K562 (cell line): Measurements from ENCODE around the gene TP53BP2. TPM values are rescaled to one million over a fixed set of nuclear protein-coding genes. Genes with fewer than 3 reads are reported as not detected.
"Not testable (repeated sequence)": the region's sequence is repeated elsewhere in the genome, so short reads cannot be mapped to it uniquely, and the experiment has no call there.

Experiments used
- ATAC-seq: fragments of 200-7000 bp; cut with Tn5 transposase; 3 replicates; pipeline ENCODE4 v1.9.1; 2020; ENCODE audit warnings: moderate library complexity
- BruUV-seq: library from RNA; stranded (reverse); fragments of 400-500 nt; replicated peaks from 2 replicates; lab custom pipeline; 2021; lab: Mats Ljungman, UMichigan
- CTCF ChIA-PET: fragments of 300-600 bp; formaldehyde crosslinking; extraction: SDS; loops from one replicate; lab custom pipeline; 2021; ENCODE audit warnings: low intra/inter-chr PET ratio; lab: Yijun Ruan, JAX
- POLR2A ChIA-PET: fragments of 300-600, 350-650 bp; sonication (Branson Sonifier 250); formaldehyde crosslinking; extraction: SDS; loops from one replicate; lab custom pipeline; 2021; ENCODE audit warnings: antibody characterized with exemption, inconsistent platforms; lab: Yijun Ruan, JAX
- DNase-seq, 4 experiments: peaks; one replicate each; pipeline versions ENCODE4 v3.0.0 to v3.0.0-alpha.2; 2011 to 2018; ENCODE audit warnings: low spot score in 3 of 4, mixed read lengths in 3 of 4; ENCODE audit errors: extremely low read depth in 1 of 4
- FAIRE-seq: peaks from 2 replicates; lab custom pipeline; 2011; peaks lifted over from hg19 to GRCh38; lab: Jason Lieb, UNC
- H2AFZ ChIP-seq: 2 replicates; pipeline ENCODE4 v1.6.0; 2011; ENCODE audit warnings: low read depth, low read length, control low read depth, inconsistent platforms
- H3K27ac ChIP-seq: fragments of 200-600 bp; 3 replicates; pipeline ENCODE4 v1.8.0; 2011; ENCODE audit warnings: low read depth, mild to moderate bottlenecking, control low read depth, inconsistent platforms, low read length, moderate library complexity, mixed read lengths; ENCODE audit errors: extremely low read depth
- H3K27me3 ChIP-seq, 2 experiments: fragments of 300-600 bp in 1 of 2; 2 replicates in 1 of 2; 3 replicates in 1 of 2; pipeline versions ENCODE4 v1.6.0 to v1.8.0; 2011; ENCODE audit warnings: inconsistent platforms in 2 of 2, low read length in 2 of 2, mild to moderate bottlenecking in 1 of 2, mixed read lengths in 1 of 2, moderate library complexity in 1 of 2; ENCODE audit not compliant: control insufficient read depth in 2 of 2, insufficient read depth in 2 of 2
- H3K36me3 ChIP-seq: fragments of 300-600 bp; 3 replicates; pipeline ENCODE4 v1.8.0; 2011; ENCODE audit warnings: mild to moderate bottlenecking, low read length, inconsistent platforms; ENCODE audit not compliant: control insufficient read depth, insufficient read depth
- H3K4me1 ChIP-seq, 2 experiments: fragments of 200-600 bp in 1 of 2; replicated peaks in 1 of 2; 2 replicates in 1 of 2; 3 replicates in 1 of 2; pipeline versions ENCODE4 v1.5.1 to v1.8.0; 2011; ENCODE audit warnings: inconsistent platforms in 2 of 2, low read length in 2 of 2, mild to moderate bottlenecking in 1 of 2, mixed read lengths in 1 of 2, moderate library complexity in 1 of 2; ENCODE audit not compliant: control insufficient read depth in 2 of 2, insufficient read depth in 2 of 2
- H3K4me2 ChIP-seq: 2 replicates; pipeline ENCODE4 v1.6.1; 2011; ENCODE audit warnings: low read length, control low read depth, inconsistent platforms, mixed read lengths; ENCODE audit not compliant: insufficient read depth
- H3K4me3 ChIP-seq: fragments of 200-600 bp; sonication (generic), shearing (Covaris generic); 2 replicates; pipeline ENCODE4 v1.5.1; 2016; ENCODE audit warnings: control low read depth, inconsistent platforms
- H3K79me2 ChIP-seq: fragments of 200-600 bp; 3 replicates; pipeline ENCODE4 v1.8.0; 2011; ENCODE audit warnings: low read length, inconsistent platforms; ENCODE audit not compliant: control insufficient read depth, insufficient read depth
- H3K9ac ChIP-seq, 2 experiments: 2 replicates each; pipeline versions ENCODE4 v1.6.0 to v1.6.1; 2011; ENCODE audit warnings: low read depth in 2 of 2, low read length in 2 of 2, control low read depth in 1 of 2, inconsistent platforms in 1 of 2, mild to moderate bottlenecking in 1 of 2, mixed read lengths in 1 of 2; ENCODE audit not compliant: insufficient read depth in 1 of 2
- H3K9me1 ChIP-seq: one replicate; pipeline ENCODE4 v1.6.0; 2011; ENCODE audit warnings: inconsistent platforms, mild to moderate bottlenecking, low read length, moderate library complexity; ENCODE audit not compliant: control insufficient read depth, insufficient read depth
- H3K9me3 ChIP-seq: replicated peaks from 2 replicates; pipeline ENCODE4 v1.5.1; 2011; ENCODE audit warnings: low read depth, low read length, inconsistent platforms; ENCODE audit not compliant: control insufficient read depth, insufficient read depth
- H4K20me1 ChIP-seq: replicated peaks from 2 replicates; pipeline ENCODE4 v1.6.1; 2011; ENCODE audit warnings: low read length, inconsistent platforms, mixed read lengths; ENCODE audit not compliant: control insufficient read depth, insufficient read depth
- BCOR ChIP-seq: fragments of 450-650 bp; IDR thresholded peaks from 2 replicates; pipeline ENCODE4 v1.6.1; 2016
- JUN ChIP-seq, 2 experiments: sonication (generic) in 1 of 2; formaldehyde crosslinking in 1 of 2; IDR thresholded peaks; 2 replicates each; pipeline versions ENCODE4 v1.6.1 to v1.8.0; 2012 to 2022; ENCODE audit warnings: borderline replicate concordance in 2 of 2, mild to moderate bottlenecking in 2 of 2, improper control_type of control experiment in 1 of 2, low read depth in 1 of 2, low read length in 1 of 2, missing genetic modification reagents in 1 of 2
- KDM1A ChIP-seq, 2 experiments: fragments of 450-650 bp; IDR thresholded peaks; 2 replicates each; pipeline ENCODE4 v1.6.1; 2016; ENCODE audit warnings: mild to moderate bottlenecking in 2 of 2
- POLR2G ChIP-seq: fragments of 200-400 bp; formaldehyde crosslinking; IDR thresholded peaks from 2 replicates; pipeline ENCODE4 v1.6.1; 2017; ENCODE audit warnings: low read depth, mild to moderate bottlenecking, antibody characterized with exemption, low read length, moderate library complexity
- ZNF146 ChIP-seq: IDR thresholded peaks from one replicate; pipeline ENCODE4 v1.6.1; 2018; ENCODE audit warnings: missing compliant biosample characterization; ENCODE audit not compliant: unreplicated experiment
- WGBS: fragments of 100-300 bp; shearing (Covaris generic); methylation state at CpG from one replicate; pipeline ENCODE4 v1.1.6; 2016; ENCODE audit warnings: low coverage, mixed read lengths; ENCODE audit not compliant: insufficient coverage; ENCODE audit errors: missing lambda C conversion rate; 5-methylcytosine and 5-hydroxymethylcytosine counted together
- in situ Hi-C: fragments of 300-500 bp; cut with MboI; formaldehyde crosslinking; loops from 4 replicates; pipeline ENCODE4 v1.15.0; 2018; ENCODE audit warnings: inconsistent platforms, mixed read lengths
- intact Hi-C: fragments of 100-400 bp; cut with micrococcal nuclease; formaldehyde crosslinking; loops from 2 replicates; pipeline ENCODE4 v1.14.2; 2022
- polyA plus RNA-seq, 8 experiments: library from polyadenylated mRNA; depleted of rRNA in 4 of 8; stranded (reverse) in 5 of 8; unstranded in 3 of 8; fragments of >200 nt; fragmentation: Nextera tagmentation in 2 of 8; fragmentation: Illumina TruSeq in 1 of 8; extraction: Ambion mirVana in 2 of 8; extraction: Trizol in 1 of 8; gene quantifications; 2 replicates each; pipeline versions ENCODE4 v1.2.1 to v1.2.3, GENCODE V29; 2011 to 2014; ENCODE audit warnings: inconsistent platforms in 1 of 8, missing spikeins in 1 of 8
- total RNA-seq, 7 experiments: library from RNA; depleted of rRNA in 6 of 7; stranded (reverse); fragments of >200 nt in 6 of 7; fragmentation: Illumina TruSeq in 2 of 7; extraction: Trizol in 2 of 7; gene quantifications; 2 replicates each; pipeline versions ENCODE4 v1.2.1 to v1.2.3, GENCODE V29; 2011 to 2021; ENCODE audit warnings: low replicate concordance in 1 of 7
- TF ChIP-seq, protein P1 (sequence below): sonication (generic); formaldehyde crosslinking; IDR thresholded peaks from 2 replicates; pipeline ENCODE4 v1.8.0; 2022; ENCODE audit warnings: mild to moderate bottlenecking, missing genetic modification reagents

Gene TP53BP2
- total and polyA plus RNA-seq, 9 of the 15 experiments (the other 6 are each of a cell fraction or from before 2014, with no cell fraction given) = 17.0 to 69.6 (median 40.1) TPM

DNA sequence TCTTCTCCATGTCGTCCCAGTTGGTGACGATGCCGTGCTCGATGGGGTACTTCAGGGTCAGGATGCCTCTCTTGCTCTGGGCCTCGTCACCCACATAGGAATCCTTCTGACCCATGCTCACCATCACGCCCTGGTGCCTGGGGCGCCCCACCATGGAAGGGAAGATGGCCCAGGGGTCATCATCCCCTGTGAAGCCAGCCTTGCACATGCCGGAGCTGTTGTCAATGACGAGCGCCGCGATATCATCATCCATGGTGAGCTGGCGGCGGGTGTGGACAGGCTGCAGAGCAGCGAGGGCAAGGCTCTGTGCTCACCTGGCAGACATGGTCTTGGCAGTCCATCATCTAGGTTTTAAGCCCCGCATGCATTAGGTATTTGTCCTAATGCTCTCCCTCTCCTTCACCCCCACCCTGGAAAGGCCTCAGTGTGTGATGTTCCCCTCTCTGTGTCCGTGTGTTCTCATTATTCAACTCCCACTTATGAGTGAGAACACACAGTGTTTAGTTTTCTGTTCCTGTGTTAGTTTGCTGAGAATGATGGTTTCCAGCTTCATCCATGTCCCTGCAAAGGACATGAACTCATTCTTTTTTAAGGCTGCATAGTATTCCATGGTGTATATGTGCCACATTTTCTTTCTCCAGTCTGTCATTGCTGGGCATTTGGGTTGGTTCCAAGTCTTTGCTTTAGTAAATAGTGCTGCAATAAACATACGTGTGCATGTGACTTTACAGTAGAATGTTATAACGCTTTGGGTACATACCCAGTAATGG lies 19.0 kb upstream of the TP53BP2 start:
- 84% methylated on average over 19 of the region's 19 CpGs for WGBS
- BruUV-seq; DNase-seq; intact Hi-C loops; H3K4me3 ChIP-seq; CTCF ChIA-PET; H3K4me2 ChIP-seq; H3K36me3 ChIP-seq; H2AFZ ChIP-seq; FAIRE-seq; H3K79me2 ChIP-seq; H3K27ac ChIP-seq; ATAC-seq; H3K9me1 ChIP-seq; H3K9ac ChIP-seq; in situ Hi-C loops; H4K20me1 ChIP-seq; H3K9me3 ChIP-seq; POLR2A ChIA-PET; H3K4me1 ChIP-seq; H3K27me3 ChIP-seq; TF ChIP-seq JUN (IDR thresholded peaks at IDR 0.05; ENCODE audit: borderline replicate concordance, low read depth, low read length): not testable (repeated sequence)
- TF ChIP-seq ZNF146 (CRISPR knock-in tag) (peak; percentile 82), POLR2G (0 out of 2 replicates have a peak, but pooled peaks have one; percentile 26), JUN (CRISPR knock-in tag; IDR thresholded peaks at IDR 0.05; ENCODE audit: borderline replicate concordance) (0 out of 2 replicates have a peak, but pooled peaks have one; percentile 25), BCOR (peak; percentile 69; the same call in 1 of the 2 replicates), KDM1A (IDR thresholded peaks at IDR 0.05) (0 out of 4 replicates have a peak, but pooled peaks of 1 of the 2 experiments have one; percentile 34)
- TF ChIP-seq, protein P1, sequence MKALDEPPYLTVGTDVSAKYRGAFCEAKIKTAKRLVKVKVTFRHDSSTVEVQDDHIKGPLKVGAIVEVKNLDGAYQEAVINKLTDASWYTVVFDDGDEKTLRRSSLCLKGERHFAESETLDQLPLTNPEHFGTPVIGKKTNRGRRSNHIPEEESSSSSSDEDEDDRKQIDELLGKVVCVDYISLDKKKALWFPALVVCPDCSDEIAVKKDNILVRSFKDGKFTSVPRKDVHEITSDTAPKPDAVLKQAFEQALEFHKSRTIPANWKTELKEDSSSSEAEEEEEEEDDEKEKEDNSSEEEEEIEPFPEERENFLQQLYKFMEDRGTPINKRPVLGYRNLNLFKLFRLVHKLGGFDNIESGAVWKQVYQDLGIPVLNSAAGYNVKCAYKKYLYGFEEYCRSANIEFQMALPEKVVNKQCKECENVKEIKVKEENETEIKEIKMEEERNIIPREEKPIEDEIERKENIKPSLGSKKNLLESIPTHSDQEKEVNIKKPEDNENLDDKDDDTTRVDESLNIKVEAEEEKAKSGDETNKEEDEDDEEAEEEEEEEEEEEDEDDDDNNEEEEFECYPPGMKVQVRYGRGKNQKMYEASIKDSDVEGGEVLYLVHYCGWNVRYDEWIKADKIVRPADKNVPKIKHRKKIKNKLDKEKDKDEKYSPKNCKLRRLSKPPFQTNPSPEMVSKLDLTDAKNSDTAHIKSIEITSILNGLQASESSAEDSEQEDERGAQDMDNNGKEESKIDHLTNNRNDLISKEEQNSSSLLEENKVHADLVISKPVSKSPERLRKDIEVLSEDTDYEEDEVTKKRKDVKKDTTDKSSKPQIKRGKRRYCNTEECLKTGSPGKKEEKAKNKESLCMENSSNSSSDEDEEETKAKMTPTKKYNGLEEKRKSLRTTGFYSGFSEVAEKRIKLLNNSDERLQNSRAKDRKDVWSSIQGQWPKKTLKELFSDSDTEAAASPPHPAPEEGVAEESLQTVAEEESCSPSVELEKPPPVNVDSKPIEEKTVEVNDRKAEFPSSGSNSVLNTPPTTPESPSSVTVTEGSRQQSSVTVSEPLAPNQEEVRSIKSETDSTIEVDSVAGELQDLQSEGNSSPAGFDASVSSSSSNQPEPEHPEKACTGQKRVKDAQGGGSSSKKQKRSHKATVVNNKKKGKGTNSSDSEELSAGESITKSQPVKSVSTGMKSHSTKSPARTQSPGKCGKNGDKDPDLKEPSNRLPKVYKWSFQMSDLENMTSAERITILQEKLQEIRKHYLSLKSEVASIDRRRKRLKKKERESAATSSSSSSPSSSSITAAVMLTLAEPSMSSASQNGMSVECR = 0 out of 2 replicates have a peak, but pooled peaks have one; percentile 33
